Prostate gland (tissue), 2 donors: Measurements from ENCODE around the gene FUT7. TPM values are rescaled to one million over a fixed set of nuclear protein-coding genes. Genes with fewer than 3 reads are reported as not detected.

Experiments
- DNase-seq: peaks from one replicate; pipeline ENCODE4 v3.0.0-alpha.2; 2019; ENCODE audit warnings: low spot score
- H3K27ac ChIP-seq, 2 donors: fragments of 200-600 bp; sonication (generic); 2 replicates each; pipeline ENCODE4 v1.5.1; 2017 to 2019
- H3K27me3 ChIP-seq: fragments of 200-600 bp; sonication (generic); replicated peaks from 2 replicates; pipeline ENCODE4 v1.5.1; 2019; ENCODE audit not compliant: insufficient read depth
- H3K36me3 ChIP-seq, 2 donors: fragments of 200-600 bp; sonication (generic); 1 replicate in 1 of 2; 2 replicates in 1 of 2; pipeline versions ENCODE4 v1.5.1 to v1.8.1; 2017 to 2019
- H3K4me1 ChIP-seq: fragments of 200-600 bp; sonication (generic); replicated peaks from 2 replicates; pipeline ENCODE4 v1.5.1; 2019
- H3K4me3 ChIP-seq, 2 donors: fragments of 200-600 bp; sonication (generic); 2 replicates each; pipeline ENCODE4 v1.5.1; 2017 to 2019
- H3K9me3 ChIP-seq: fragments of 200-600 bp; sonication (generic); 2 replicates; pipeline ENCODE4 v1.5.1; 2017
- POLR2A ChIP-seq: fragments of 450-650 bp; IDR thresholded peaks from one replicate; pipeline ENCODE4 v1.6.1; 2016; ENCODE audit warnings: antibody characterized with exemption, mild to moderate bottlenecking
- POLR2AphosphoS5 ChIP-seq: sonication (generic); formaldehyde crosslinking; IDR thresholded peaks from one replicate; pipeline ENCODE4 v1.6.1; 2017; ENCODE audit warnings: antibody characterized with exemption
- WGBS: methylation state at CpG from one replicate; pipeline ENCODE4 v1.1.5; 2018; 5-methylcytosine and 5-hydroxymethylcytosine counted together
- intact Hi-C: fragments of 100-400 bp; cut with DNase I; formaldehyde crosslinking; loops from one replicate; pipeline ENCODE4 v1.14.2; 2022
- total RNA-seq, 2 donors: library from RNA; depleted of rRNA; stranded (reverse); fragments of >200 nt; gene quantifications; one replicate each; pipeline ENCODE4 v1.1.0, GENCODE V29; 2016
- TF ChIP-seq, protein P1 (sequence below), 4 experiments: fragments of 200-600 bp in 2 of 4; fragments of 450-650 bp in 2 of 4; sonication (generic) in 2 of 4; IDR thresholded peaks; 1 replicate in 3 of 4; 2 replicates in 1 of 4; pipeline ENCODE4 v1.5.1; 2016 to 2019; ENCODE audit warnings: antibody characterized with exemption in 4 of 4, mild to moderate bottlenecking in 2 of 4, moderate library complexity in 2 of 4

Gene FUT7
- total RNA-seq, 2 donors from 2014 or later, result 0.57 TPM; not detected in 1

DNA sequence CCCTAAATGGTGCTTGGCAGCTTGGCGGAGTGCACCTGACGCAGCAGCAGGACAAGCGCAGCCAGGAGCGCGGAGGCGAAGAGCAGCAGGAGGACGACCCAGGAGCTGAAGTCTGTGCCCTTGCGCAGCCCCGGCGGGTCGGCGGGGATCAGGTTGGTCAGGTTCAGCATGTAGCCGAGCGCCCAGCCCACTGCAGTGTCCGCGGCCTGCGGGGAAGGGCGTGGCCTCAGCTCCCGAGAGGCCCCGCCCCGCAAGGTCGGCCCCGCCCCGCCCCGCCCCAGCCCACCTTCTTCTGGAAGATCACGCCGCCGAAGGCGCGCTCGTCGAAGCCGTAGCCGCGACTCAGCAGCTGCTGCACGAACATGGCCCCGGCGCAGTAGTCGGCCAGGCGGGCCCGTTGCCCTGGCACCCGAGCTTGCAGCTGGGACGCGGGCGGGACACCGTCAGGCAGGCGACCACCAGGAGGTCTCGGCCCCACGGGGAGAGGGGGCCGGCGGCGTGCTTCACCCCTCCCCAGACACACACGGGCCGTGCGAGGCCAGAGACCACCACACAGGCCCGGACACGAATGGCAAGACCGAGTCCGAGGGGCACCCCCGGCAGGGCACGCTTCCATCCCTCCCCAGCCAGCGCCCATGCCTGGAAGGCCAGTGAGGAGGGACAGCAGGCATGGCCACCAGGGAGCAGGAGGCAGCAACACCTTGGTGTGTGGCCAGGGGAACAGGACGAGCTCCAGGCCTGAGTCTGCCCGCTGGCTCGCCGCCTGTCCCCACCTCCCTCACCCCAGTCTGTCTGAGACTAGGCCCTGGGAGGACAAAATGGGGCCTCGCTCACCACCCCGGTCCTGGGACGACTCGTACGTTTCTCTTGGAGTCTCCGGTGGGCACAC lies 17.0 kb upstream of the FUT7 start:
- DNase-seq, result peak; percentile 54
- no peak overlapping the region for H3K27ac ChIP-seq
- no peaks in the 10 kb centered on the region for H3K36me3 ChIP-seq
- H3K27me3 ChIP-seq, result no peaks in the 10 kb centered on the region
- no peak overlapping the region for H3K4me3 ChIP-seq
- no peaks in the 10 kb centered on the region for H3K9me3 ChIP-seq
- 23% methylated on average over 44 of the region's 72 CpGs for WGBS
- H3K4me1 ChIP-seq, result peaks cover 38% of the 10 kb centered on the region
- TF ChIP-seq POLR2AphosphoS5 (no peak), POLR2A (no peak)
- TF ChIP-seq, protein P1, sequence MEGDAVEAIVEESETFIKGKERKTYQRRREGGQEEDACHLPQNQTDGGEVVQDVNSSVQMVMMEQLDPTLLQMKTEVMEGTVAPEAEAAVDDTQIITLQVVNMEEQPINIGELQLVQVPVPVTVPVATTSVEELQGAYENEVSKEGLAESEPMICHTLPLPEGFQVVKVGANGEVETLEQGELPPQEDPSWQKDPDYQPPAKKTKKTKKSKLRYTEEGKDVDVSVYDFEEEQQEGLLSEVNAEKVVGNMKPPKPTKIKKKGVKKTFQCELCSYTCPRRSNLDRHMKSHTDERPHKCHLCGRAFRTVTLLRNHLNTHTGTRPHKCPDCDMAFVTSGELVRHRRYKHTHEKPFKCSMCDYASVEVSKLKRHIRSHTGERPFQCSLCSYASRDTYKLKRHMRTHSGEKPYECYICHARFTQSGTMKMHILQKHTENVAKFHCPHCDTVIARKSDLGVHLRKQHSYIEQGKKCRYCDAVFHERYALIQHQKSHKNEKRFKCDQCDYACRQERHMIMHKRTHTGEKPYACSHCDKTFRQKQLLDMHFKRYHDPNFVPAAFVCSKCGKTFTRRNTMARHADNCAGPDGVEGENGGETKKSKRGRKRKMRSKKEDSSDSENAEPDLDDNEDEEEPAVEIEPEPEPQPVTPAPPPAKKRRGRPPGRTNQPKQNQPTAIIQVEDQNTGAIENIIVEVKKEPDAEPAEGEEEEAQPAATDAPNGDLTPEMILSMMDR (IDR thresholded peaks at IDR 0.05), result peak in 1 of 4 experiments; percentile 28
- intact Hi-C loops, result no loop called here

DNA sequence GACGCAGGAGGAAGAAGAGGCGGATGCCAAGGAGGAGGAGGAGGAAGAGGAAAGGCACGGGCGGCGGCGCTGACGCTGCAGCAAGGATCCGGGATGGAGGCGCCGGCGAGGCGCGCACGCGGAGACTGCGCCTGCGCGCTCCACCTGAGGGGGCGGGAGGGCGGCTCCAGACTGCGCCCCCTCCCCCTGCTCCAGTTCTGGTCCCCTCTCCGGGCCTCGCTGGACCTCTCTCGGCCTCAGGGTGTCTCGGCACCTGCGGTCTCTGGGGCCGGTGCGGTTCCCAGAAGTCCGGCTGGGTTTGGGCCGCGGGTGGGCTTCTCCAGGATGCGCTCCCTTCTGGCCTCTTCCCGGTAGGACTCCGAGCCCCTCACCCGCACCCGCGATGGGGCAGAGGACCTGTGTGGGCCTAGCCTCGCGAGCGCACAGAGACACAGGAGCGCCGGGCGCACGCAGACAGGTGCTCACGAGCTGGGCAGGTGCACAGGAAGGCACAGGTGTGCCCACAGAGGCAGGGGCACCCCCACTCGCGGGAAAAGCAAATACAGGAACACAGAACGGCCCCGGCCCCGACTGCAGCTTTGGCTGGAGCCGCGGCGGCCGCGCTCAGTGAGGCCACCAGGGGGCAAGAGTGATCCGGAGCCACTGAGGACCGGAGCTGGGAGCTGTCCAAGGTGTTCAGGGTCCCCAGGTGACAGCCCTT lies 14.3 kb upstream of the FUT7 start, which contains the start of gene NPDC1:
Gene NPDC1, minus strand, starts transcription at position 90 of the 700 bp plus-strand sequence. CDS start 188 bp downstream, outside the sequence.
- intact Hi-C loops, result no loop called here
- TF ChIP-seq POLR2AphosphoS5 (peak; percentile 69), POLR2A (no peak)
- TF ChIP-seq, protein P1 (IDR thresholded peaks at IDR 0.05), result peak; percentile 79 to 93 (median 87)
- H3K4me3 ChIP-seq, result peak within 1 kb of the TSS; percentile 53 to 58
- peak; percentile 84 for DNase-seq
- H3K9me3 ChIP-seq, result no peaks in the 10 kb centered on the region
- peak within 1 kb of the TSS; percentile 85 to 87 for H3K27ac ChIP-seq
- WGBS, result 0% methylated on average over 56 of the region's 57 CpGs
- H3K27me3 ChIP-seq, result no peaks in the 10 kb centered on the region
- peaks cover 45% of the 10 kb centered on the region for H3K4me1 ChIP-seq
- H3K36me3 ChIP-seq, result no peaks in the 10 kb centered on the region

DNA sequence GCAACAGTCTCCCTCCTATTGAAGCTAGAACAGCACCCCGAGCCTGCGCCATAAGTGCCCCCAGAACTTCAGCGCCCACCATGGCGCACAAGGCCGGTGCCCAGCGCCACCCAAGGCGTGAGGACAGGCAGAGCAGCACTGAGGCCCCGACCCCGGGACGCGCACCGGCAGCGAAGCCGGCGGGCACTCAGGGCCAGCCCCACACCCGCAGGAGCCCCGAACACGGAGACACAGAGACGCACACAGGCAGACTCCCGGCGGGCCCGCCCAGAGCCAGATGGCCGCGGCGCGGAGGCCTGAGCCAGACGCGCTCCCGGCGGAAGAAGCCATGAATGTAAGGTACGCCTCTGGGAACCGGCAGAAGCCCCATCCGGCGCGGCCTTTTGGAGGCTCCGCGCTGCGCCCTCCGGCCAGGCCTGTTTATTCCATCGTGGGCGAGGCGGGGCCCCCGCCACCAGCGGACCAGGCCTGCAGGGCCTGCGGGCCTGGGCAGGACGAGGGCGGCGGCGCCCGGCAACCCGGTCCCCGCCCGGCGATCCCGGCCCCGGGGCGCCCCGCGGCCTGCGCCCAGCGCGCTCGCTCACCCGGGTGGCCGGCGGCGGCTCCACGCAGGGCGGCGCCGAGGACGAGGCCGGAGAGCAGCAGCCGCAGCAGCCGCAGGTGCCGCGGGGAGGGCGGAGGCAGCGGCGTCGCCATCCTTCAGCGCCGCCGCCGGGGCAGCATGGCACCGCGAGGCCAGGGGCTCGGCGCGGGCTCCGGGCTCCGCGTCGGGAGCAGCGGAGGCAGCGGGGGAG lies 13.6 kb upstream of the FUT7 start:
- TF ChIP-seq, protein P1 (IDR thresholded peaks at IDR 0.05), result no peak
- TF ChIP-seq POLR2A, result no peak
- no peak for TF ChIP-seq POLR2AphosphoS5
- WGBS, result 2% methylated on average over 83 of the region's 96 CpGs
- Histone ChIP-seq H3K27me3 (no peaks in the 10 kb centered on the region), H3K4me1 (peaks cover 45% of the 10 kb centered on the region), H3K27ac (peak overlapping the region; percentile 85 to 87), H3K4me3 (peak overlapping the region; percentile 53 to 58), H3K36me3 (peaks cover 0 to 3% of the 10 kb centered on the region in 2 donors), H3K9me3 (no peaks in the 10 kb centered on the region)
- DNase-seq, result no peak
- intact Hi-C loops, result no loop called here

DNA sequence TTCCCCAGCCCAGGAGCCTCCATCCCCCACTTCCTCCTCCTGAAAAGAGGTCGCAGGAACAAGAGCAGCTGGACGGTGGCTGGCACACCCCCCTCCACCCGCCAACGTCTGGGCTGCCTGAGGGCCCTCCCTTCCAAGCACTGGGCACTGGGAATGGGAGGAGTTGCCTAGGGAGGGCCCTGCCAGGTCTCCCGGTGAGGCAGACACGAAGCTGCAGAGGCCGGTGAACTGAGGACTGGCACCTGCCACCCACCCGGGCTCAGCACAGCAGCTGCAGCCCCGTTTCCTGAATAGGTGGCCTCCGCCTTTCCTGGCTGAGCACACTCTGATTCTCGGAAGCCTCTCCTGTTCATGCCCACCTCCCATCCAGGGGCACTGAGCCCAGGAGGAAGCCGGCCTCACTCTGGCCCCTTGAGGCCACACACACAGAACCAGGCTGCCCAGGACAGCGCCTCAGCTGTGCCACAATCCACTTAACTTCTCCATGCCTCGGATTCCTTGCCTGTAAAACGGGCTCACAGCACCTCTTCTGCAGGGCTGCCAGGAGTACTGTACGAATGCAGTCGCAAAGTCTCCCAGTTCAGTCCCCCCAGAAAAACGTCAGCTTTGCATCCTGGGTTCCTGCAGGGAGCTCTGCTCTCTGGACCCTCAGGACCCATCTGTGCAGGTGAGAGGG lies 12.8 kb upstream of the FUT7 start:
- Histone ChIP-seq H3K27me3 (no peaks in the 10 kb centered on the region), H3K4me1 (peaks cover 44% of the 10 kb centered on the region), H3K4me3 (peak overlapping the region; percentile 53 to 58), H3K9me3 (no peaks in the 10 kb centered on the region), H3K36me3 (peaks cover 0 to 8% of the 10 kb centered on the region in 2 donors), H3K27ac (peak overlapping the region; percentile 85 to 87)
- 29% methylated on average over 18 of the region's 18 CpGs for WGBS
- no peak for DNase-seq
- TF ChIP-seq POLR2A (peak; percentile 29), POLR2AphosphoS5 (peak; percentile 62)
- TF ChIP-seq, protein P1 (IDR thresholded peaks at IDR 0.05), result no peak
- intact Hi-C loops, result no loop called here
